Measurements from ENCODE around the gene ACVR1.

Gene ACVR1

DNA sequence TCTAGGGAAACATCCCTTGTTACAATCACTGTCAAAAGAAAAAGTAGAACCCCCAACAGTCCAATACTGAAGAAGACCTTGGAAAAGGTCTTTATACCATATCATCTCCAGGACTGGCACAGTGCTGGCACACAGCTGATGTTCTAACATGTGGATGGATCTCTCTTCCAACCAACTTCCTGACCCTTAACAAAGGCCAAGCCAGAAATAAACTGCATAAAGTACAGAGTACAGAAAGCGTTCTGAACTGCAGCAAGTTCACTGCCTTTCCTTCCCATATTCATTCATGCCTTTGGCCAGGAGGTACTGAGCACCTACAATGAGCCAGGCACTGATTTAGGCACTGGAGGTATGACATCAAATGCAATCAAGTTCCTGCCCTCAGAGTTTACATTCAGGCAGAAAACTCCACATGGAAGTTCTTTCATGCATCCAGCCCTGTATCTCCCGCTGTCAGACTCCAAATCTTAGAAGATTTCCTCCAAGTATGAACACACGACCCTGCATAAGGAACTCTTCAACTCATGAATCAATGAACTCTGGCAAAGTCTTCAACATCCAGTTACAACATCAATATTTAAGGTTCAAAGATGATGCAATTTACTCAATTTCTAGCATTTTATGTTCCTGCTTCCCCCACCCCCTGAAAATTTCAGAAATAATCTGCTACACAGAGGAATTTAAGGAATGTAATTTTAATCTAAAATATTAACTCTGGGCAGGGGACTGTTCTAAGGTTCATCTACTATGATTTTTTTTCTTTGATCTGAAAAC lies 33.8 kb downstream of the ACVR1 start:
- in situ Hi-C loops (cut with HindIII; ENCODE audit: low pct_ligation_motif_present, low sequenced_read_pairs): no loop called here
- Histone ChIP-seq H3K36me3 (replicated peaks) (no peaks in the 10 kb centered on the region), H3K4me3 (ENCODE audit: low read depth, low read length) (no peak overlapping the region), H3K27ac (no peak overlapping the region), H3K27me3 (replicated peaks) (no peaks in the 10 kb centered on the region)
- DNase-seq: no peak
- TF ChIP-seq, protein P1, sequence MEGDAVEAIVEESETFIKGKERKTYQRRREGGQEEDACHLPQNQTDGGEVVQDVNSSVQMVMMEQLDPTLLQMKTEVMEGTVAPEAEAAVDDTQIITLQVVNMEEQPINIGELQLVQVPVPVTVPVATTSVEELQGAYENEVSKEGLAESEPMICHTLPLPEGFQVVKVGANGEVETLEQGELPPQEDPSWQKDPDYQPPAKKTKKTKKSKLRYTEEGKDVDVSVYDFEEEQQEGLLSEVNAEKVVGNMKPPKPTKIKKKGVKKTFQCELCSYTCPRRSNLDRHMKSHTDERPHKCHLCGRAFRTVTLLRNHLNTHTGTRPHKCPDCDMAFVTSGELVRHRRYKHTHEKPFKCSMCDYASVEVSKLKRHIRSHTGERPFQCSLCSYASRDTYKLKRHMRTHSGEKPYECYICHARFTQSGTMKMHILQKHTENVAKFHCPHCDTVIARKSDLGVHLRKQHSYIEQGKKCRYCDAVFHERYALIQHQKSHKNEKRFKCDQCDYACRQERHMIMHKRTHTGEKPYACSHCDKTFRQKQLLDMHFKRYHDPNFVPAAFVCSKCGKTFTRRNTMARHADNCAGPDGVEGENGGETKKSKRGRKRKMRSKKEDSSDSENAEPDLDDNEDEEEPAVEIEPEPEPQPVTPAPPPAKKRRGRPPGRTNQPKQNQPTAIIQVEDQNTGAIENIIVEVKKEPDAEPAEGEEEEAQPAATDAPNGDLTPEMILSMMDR (IDR thresholded peaks at IDR 0.05; ENCODE audit: low read depth, low read length, missing control alignments): no peak

GRCh38 chr2:157841485-157841884 lies 34.6 kb downstream of the ACVR1 start:
- no peak overlapping the region for H3K4me3 ChIP-seq (ENCODE audit: low read depth, low read length)
- DNase-seq: no peak
- H3K27ac ChIP-seq: no peak overlapping the region
- H3K27me3 ChIP-seq (replicated peaks): no peaks in the 10 kb centered on the region
- no peaks in the 10 kb centered on the region for H3K36me3 ChIP-seq (replicated peaks)
- in situ Hi-C loops (cut with HindIII; ENCODE audit: low pct_ligation_motif_present, low sequenced_read_pairs): no loop called here
- TF ChIP-seq, protein P1 (IDR thresholded peaks at IDR 0.05; ENCODE audit: low read depth, low read length, missing control alignments): no peak

- in situ Hi-C loops (cut with HindIII; ENCODE audit: low pct_ligation_motif_present, low sequenced_read_pairs): no loop called here
- Histone ChIP-seq H3K27me3 (replicated peaks) (no peaks in the 10 kb centered on the region), H3K4me3 (ENCODE audit: low read depth, low read length) (no peak overlapping the region), H3K27ac (no peak overlapping the region), H3K36me3 (replicated peaks) (no peaks in the 10 kb centered on the region)
- TF ChIP-seq, protein P1 (IDR thresholded peaks at IDR 0.05; ENCODE audit: low read depth, low read length, missing control alignments): peak; percentile 52
- DNase-seq: no peak
These were observed 35.5 kb downstream of the ACVR1 start for GRCh38 chr2:157840568-157841156.

DNA sequence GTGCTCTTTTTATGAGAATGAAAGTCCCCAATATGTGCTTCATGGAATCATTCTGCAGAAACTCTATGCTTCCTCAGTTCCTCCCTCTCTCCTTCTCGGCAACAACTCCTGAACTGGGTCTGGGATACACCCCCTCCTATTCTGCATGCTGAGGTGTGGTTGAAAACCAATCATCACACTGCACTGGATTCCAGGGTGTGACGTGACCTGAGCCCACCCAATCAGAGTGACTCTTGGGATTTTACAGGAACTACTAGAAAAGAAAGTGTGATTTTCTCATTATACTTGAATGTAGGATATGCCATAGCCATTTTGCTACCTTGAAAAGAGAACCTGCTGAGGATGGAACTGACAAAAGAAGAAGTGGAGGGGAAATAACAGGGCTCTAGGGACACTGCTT lies 36.3 kb downstream of the ACVR1 start:
- TF ChIP-seq, protein P1 (IDR thresholded peaks at IDR 0.05; ENCODE audit: low read depth, low read length, missing control alignments): no peak
- H3K36me3 ChIP-seq (replicated peaks): no peaks in the 10 kb centered on the region
- H3K27ac ChIP-seq: no peak overlapping the region
- H3K27me3 ChIP-seq (replicated peaks): no peaks in the 10 kb centered on the region
- H3K4me3 ChIP-seq (ENCODE audit: low read depth, low read length): no peak overlapping the region
- in situ Hi-C loops (cut with HindIII; ENCODE audit: low pct_ligation_motif_present, low sequenced_read_pairs): no loop called here
- DNase-seq: no peak

DNA sequence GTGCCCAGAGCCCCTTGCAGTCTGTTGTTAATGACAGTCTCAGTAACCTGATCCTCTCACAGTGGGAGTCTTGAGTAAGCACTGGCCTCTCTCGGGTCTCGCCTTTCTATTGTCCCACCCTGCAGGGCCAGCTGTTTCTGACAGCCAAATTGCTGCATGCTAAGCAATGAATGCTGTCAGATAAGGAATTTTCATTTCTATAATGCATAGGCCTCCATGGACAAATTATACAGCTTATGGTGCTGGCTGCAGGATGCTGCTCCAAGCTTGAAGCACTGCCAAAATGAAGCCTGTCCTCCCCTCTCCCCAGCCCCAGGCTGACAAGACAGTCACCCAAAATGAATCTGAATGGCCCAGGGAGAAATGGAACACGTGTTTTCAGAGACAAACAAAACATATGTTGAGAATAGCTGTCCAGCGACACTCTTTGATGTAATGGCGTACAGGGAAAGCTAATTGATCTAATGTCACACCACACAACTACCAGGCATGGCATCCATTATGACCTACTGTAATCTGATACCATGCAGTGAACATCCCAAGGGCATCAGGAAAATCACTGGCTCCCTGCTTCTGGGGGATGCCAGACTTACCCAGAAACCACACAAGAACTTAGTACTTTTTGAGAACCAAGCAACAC lies 36.8 kb downstream of the ACVR1 start:
- in situ Hi-C loops (cut with HindIII; ENCODE audit: low pct_ligation_motif_present, low sequenced_read_pairs): no loop called here
- Histone ChIP-seq H3K27me3 (replicated peaks) (no peaks in the 10 kb centered on the region), H3K4me3 (ENCODE audit: low read depth, low read length) (no peak overlapping the region), H3K36me3 (replicated peaks) (no peaks in the 10 kb centered on the region), H3K27ac (peak overlapping the region; percentile 79)
- peak; percentile 60 for DNase-seq
- TF ChIP-seq, protein P1 (IDR thresholded peaks at IDR 0.05; ENCODE audit: low read depth, low read length, missing control alignments): no peak
